ENCODE data around the gene PSMB8. TPM values are rescaled to one million over a fixed set of nuclear protein-coding genes. Genes with fewer than 3 reads are reported as not detected.

PSMB8 gene
- total and polyA plus RNA-seq, 2 of the 4 experiments (the other 2 are of a cell fraction): 31.6 to 33.3 TPM

- H2AFZ ChIP-seq (replicated peaks; ENCODE audit: low read length, poor library complexity): no peak overlapping the region
- H3K4ac ChIP-seq (ENCODE audit: low read depth, low read length): no peak overlapping the region
- H3K14ac ChIP-seq (replicated peaks; ENCODE audit: low read depth, low read length): no peak overlapping the region
- no peaks in the 10 kb centered on the region for H3K9me3 ChIP-seq (ENCODE audit: control insufficient read depth, insufficient read depth, low read length)
- no peak overlapping the region for H2BK20ac ChIP-seq (ENCODE audit: low read depth, low read length)
- peaks cover 24% of the 10 kb centered on the region for H3K36me3 ChIP-seq (ENCODE audit: control insufficient read depth, insufficient read depth, low read length)
- intact Hi-C loops (cut with micrococcal nuclease): no loop called here
- no peak overlapping the region for H3K23ac ChIP-seq (ENCODE audit: low read depth, low read length)
- no peak overlapping the region for H4K5ac ChIP-seq (ENCODE audit: low read depth, low read length)
- H2AK9ac ChIP-seq (replicated peaks; ENCODE audit: low read depth, low read length, poor library complexity): no peak overlapping the region
- DNase-seq (no peak), ATAC-seq (ENCODE audit: low read depth) (no peak)
- H3K4me2 ChIP-seq (ENCODE audit: low read depth, low read length): no peak overlapping the region
- H3K9ac ChIP-seq (ENCODE audit: low read depth, low read length): no peak overlapping the region
- H3K27me3 ChIP-seq (ENCODE audit: control insufficient read depth, insufficient read depth, low read length): no peaks in the 10 kb centered on the region
- no peak overlapping the region for H2AK5ac ChIP-seq (ENCODE audit: low read depth, low read length)
- H3K56ac ChIP-seq (ENCODE audit: extremely low read depth, insufficient read depth, low read length): no peak overlapping the region
- no peak overlapping the region for H3K18ac ChIP-seq (ENCODE audit: low read depth, low read length)
- ChIA-PET CTCF (interaction anchor here (2.5 kb wide), 1 partner anchor 9 kb away, joined by 10 read pairs; the partner anchor contains the start of gene TAP2), POLR2A (ENCODE audit: unreplicated experiment) (no interaction called here)
- H4K8ac ChIP-seq (ENCODE audit: low read depth in 2 of 2, low read length in 2 of 2): no peak overlapping the region
- H4K20me1 ChIP-seq (ENCODE audit: insufficient read depth, low read length): no peaks in the 10 kb centered on the region
- H3K9me1 ChIP-seq (ENCODE audit: insufficient read depth, low read length): no peaks in the 10 kb centered on the region
- BruUV-seq (replicated peaks): no TSS peak
- no peak overlapping the region for H3K4me3 ChIP-seq (ENCODE audit: insufficient read depth, low read depth, low read length)
- dilution Hi-C loops (cut with HindIII; ENCODE audit: low sequenced_read_pairs, unreplicated experiment): no loop called here
- H2BK15ac ChIP-seq (ENCODE audit: low read depth, low read length): no peak overlapping the region
- no CpG with 5 or more reads among the region's 7 CpGs for WGBS, 2 experiments (ENCODE audit: extremely low coverage in 2 of 2, insufficient read length in 1 of 2)
- H3K27ac ChIP-seq (ENCODE audit: insufficient read depth, low read length): no peak overlapping the region
- TF ChIP-seq ELK1 (IDR thresholded peaks at IDR 0.05; ENCODE audit: borderline replicate concordance, low read depth, low read length) (no peak), MAZ (IDR thresholded peaks at IDR 0.05; ENCODE audit: borderline replicate concordance, low read depth, low read length) (no peak), CEBPB (IDR thresholded peaks at IDR 0.05; ENCODE audit: low read depth, low read length) (no peak), MXI1 (IDR thresholded peaks at IDR 0.05; ENCODE audit: borderline replicate concordance, low read depth, low read length) (no peak), CTCF (conservative IDR thresholded peaks at IDR 0.05; ENCODE audit: low read depth, low read length) (no peak), POLR2A (IDR thresholded peaks at IDR 0.05; ENCODE audit: low read depth, low read length) (no peak), NFE2L2 (IDR thresholded peaks at IDR 0.05; ENCODE audit: low read depth, low read length) (no peak), RFX5 (IDR thresholded peaks at IDR 0.05; ENCODE audit: low read depth, low read length) (no peak), RAD21 (IDR thresholded peaks at IDR 0.05; ENCODE audit: low read length) (no peak), BHLHE40 (IDR thresholded peaks at IDR 0.05; ENCODE audit: low read depth, low read length) (no peak), FOS (IDR thresholded peaks at IDR 0.05; ENCODE audit: low read depth, low read length) (no peak), SMC3 (IDR thresholded peaks at IDR 0.05; ENCODE audit: low read depth, low read length) (no peak), RCOR1 (IDR thresholded peaks at IDR 0.05; ENCODE audit: insufficient replicate concordance, low read length) (no peak), MAFK (IDR thresholded peaks at IDR 0.05; ENCODE audit: low read depth, low read length) (no peak), CHD1 (IDR thresholded peaks at IDR 0.05; ENCODE audit: low read depth, low read length) (no peak), USF2 (IDR thresholded peaks at IDR 0.05; ENCODE audit: low read depth, low read length) (no peak)
- H3K4me1 ChIP-seq (ENCODE audit: control insufficient read depth, insufficient read depth, low read length): peaks cover 2% of the 10 kb centered on the region; the same call in 1 of the 2 replicates
- H2BK5ac ChIP-seq (ENCODE audit: low read depth, low read length, poor library complexity, severe bottlenecking): no peak overlapping the region
- in situ Hi-C loops (cut with MboI; ENCODE audit: low sequenced_read_pairs): no loop called here
- H3K79me1 ChIP-seq (ENCODE audit: low read depth in 1 of 2, low read length in 2 of 2): no peaks in the 10 kb centered on the region
- no peak overlapping the region for H4K91ac ChIP-seq (ENCODE audit: insufficient read depth, low read depth, low read length)
- no peak overlapping the region for H2BK120ac ChIP-seq (ENCODE audit: low read depth, low read length)
Observed at GRCh38 chr6:32829495-32829894, 14.4 kb downstream of the PSMB8 start.

All from IMR-90 (cell line).